Activated CD4-positive, alpha-beta T cell treated with anti-CD3 and anti-CD28 coated beads for 24 hours (primary cell): Measurements from ENCODE around the gene MRGPRG.

Experiments
- DNase-seq, 2 donors: peaks; one replicate each; pipeline ENCODE4 v3.0.0-alpha.2; 2020; ENCODE audit warnings: low read depth in 2 of 2

MRGPRG gene

GRCh38 chr11:3207526-3208189 is 11.0 kb downstream of the MRGPRG start:
- DNase-seq: no peak

GRCh38 chr11:3206922-3207204 is 11.8 kb downstream of the MRGPRG start:
- no peak for DNase-seq

- no peak for DNase-seq
Measured at GRCh38 chr11:3206156-3206921, 12.3 kb downstream of the MRGPRG start.

- no peak for DNase-seq
Measured at GRCh38 chr11:3205261-3206155, 13.1 kb downstream of the MRGPRG start.

GRCh38 chr11:3204141-3205015 is 14.2 kb downstream of the MRGPRG start:
- no peak for DNase-seq

- DNase-seq: no peak
Measured at GRCh38 chr11:3203221-3204043, 15.2 kb downstream of the MRGPRG start.

- DNase-seq: no peak
Measured at GRCh38 chr11:3202759-3203158, 15.9 kb downstream of the MRGPRG start.

- DNase-seq: no peak
Measured at GRCh38 chr11:3202305-3202704, 16.3 kb downstream of the MRGPRG start.

- no peak for DNase-seq
Measured at GRCh38 chr11:3201677-3202181, 16.9 kb downstream of the MRGPRG start.

- no peak for DNase-seq
Measured at GRCh38 chr11:3201112-3201581, 17.5 kb downstream of the MRGPRG start.

GRCh38 chr11:3200388-3201111 is 18.1 kb downstream of the MRGPRG start:
- DNase-seq: no peak

- no peak for DNase-seq
Measured at GRCh38 chr11:3199537-3200295, 18.9 kb downstream of the MRGPRG start.

GRCh38 chr11:3198815-3199214 is 19.8 kb downstream of the MRGPRG start:
- DNase-seq: no peak

GRCh38 chr11:3197878-3198528 is 20.6 kb downstream of the MRGPRG start:
- DNase-seq: no peak

- no peak for DNase-seq
Measured at GRCh38 chr11:3197044-3197695, 21.4 kb downstream of the MRGPRG start.

- DNase-seq: no peak
Measured at GRCh38 chr11:3196161-3197043, 22.2 kb downstream of the MRGPRG start.
